Middle frontal gyrus (tissue), 1 donor: Measurements from ENCODE around the gene CLCF1.

ENCODE experiments used
- DNase-seq: peaks from one replicate; pipeline ENCODE4 v3.0.0-alpha.2; 2015; ENCODE audit warnings: low spot score; ENCODE audit errors: extremely low spot score

CLCF1 gene

DNA sequence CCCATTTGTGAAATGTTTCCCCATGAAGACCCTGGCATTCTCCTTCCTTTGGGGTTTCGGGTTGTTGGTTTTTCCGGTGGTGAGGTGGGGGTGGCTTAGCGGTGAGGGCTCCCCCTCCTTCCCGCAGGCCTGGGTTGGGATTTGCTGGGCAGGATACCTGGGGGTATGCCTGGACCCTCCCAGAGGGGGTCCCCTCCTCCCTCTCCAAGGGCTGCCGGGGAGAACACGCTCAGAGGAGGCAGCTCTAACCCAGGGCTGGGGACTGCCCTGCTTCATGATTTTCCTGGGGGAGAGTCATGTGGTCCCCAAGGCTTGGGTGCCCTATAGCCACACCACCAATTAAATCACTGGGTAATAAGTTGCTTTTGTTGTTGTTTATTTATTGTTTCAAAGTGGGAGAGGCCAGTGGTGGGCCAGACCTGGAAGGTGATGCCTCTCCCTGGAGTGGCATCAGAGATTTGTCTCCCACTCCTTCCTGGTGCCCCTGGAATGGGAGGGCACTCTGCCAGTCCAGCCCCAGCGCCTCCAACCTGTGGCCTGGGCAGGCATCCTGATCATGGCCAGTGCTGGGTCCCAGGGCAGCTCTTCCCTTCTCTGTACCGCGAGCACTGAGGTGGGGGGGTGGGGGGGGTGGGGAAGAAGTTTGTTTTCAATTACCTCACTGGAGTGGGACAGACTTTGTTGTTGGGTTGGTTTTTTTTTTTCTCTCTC lies 1.3 kb upstream of the CLCF1 start:
- DNase-seq = no peak

DNA sequence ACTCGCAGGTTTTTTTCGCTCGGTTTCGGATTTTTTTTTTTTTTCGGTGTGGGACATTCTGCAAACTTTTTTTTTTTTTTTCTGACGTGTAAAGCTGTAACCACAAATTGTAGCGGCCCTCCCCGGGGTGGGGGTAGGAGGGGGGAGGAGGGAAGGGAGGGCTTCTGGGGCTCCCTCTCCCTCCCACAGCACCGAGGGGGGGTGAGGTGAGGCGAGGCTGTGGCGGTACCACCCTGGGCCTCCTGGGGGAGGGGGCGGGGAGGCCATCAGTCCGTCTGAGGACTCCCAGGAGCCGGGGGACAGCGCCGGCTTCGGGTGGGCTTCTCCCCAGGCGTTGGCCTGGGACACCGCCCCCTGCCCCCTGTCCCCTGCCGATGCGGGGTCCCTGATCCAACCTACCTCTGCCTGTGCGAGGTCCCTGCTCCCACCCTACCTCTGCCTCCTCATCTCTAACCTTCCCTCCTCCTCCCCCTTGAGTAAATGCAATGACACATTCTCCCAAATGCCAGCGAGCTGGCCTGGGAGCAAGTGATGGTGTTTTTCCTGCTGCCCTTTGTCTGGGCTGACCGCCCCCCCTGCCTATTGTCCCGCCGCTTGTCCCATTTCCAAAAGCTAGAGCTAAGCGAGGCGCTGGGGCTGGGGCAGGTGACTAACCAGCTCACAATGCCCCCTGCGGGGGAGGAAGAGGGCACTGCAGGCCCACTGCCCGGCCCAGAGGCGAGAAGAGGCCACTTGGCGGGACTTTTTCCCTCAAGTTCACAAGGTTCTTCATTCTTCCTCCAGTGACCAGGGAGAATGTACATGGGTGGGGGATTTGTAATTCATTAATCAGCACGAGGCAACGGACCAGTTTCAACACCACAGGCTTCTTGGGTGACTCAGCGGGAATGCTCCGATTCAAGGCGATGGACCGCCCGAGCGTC lies 511 bp upstream of the CLCF1 start:
- no peak for DNase-seq

DNA sequence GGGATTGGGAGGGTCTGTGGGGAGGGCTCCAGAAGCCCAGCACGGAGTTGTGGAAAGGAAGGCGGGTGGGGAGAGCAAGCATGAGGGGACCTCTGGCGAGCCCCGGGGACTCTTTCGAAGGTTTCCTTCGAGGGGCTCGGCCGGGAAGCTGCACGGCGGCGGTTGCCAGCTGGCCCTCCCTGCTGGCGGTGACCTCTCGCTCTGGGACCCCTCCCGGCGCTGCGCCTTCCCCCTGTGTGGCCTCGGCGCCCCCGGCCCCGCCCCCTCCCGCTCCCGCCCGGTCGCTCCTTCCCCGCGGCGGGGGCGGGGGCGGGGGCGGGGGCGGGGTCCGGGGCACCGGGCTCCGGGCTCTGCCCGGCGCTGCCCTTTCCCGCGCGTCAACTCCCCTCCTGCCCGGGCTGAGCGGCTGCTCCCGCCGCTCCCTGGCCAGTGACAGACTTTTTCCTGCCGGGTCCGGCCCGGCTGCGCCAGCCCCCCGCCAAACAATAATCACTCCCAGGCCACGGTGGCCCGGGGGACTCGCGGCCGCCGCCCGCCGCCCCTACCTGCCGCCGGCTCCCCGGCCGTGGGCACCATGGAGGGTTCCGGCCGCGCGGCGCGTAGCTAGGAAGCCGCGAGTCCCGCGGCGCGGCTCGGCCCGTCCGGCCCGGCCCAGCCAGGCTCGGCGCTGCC lies 941 bp downstream of the CLCF1 start:
- DNase-seq = no peak

DNA sequence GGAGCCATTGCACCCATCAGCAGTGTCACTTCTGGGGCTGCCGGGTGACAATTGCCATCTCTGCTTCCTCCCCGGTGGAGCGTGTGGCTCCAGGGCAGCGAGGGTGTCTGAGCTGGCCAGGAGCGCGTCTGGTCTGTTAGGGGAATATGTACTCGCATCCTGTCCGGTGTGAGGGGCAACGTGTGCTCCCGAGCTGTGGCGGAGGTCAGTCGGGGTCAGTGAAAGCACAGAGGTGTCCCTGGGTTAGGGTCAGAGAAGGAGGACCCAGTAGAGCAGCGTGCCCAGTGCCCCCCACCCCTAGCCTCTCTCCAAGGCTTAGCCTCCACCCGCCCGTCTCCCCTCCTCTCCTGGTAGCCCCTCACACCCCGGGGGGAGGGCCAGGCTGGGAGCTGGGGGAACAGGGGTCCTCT lies 1.5 kb downstream of the CLCF1 start:
- no peak for DNase-seq

DNA sequence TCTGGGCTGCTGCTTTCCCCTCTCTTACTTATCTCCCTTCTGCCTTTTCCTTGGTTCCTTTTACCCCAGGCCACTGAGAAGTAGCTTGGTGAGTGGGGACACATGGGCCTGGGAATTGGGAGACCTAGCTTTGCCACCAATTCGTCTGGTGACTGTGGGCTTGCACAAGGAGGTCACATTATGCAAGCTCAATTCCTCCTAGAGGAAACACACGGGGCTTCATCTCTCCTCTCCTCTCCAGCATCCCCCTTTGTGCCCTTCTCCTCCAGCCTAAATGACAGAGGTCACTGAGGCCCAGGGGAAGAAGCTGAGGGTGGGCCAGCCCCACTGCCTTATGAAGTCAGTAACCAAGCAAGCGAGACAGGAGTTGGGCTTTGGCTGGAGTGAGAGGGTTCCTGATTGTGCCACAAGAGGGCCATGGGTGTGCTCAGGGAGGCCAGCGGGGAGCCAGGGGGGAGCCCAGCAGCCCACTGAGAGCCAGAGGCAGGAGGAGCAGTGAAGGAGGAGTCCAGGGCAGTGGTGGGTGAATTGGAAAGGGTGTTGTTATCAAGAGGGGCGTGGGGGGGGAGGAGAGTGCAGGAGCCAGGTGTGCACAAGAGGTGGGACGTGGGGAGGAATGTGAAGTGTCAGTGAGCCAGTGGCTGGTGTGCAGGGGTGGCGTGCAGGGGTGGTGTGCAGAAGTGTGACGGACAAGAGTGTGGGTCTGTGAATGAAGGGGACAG lies 2.0 kb downstream of the CLCF1 start:
- DNase-seq = no peak

DNA sequence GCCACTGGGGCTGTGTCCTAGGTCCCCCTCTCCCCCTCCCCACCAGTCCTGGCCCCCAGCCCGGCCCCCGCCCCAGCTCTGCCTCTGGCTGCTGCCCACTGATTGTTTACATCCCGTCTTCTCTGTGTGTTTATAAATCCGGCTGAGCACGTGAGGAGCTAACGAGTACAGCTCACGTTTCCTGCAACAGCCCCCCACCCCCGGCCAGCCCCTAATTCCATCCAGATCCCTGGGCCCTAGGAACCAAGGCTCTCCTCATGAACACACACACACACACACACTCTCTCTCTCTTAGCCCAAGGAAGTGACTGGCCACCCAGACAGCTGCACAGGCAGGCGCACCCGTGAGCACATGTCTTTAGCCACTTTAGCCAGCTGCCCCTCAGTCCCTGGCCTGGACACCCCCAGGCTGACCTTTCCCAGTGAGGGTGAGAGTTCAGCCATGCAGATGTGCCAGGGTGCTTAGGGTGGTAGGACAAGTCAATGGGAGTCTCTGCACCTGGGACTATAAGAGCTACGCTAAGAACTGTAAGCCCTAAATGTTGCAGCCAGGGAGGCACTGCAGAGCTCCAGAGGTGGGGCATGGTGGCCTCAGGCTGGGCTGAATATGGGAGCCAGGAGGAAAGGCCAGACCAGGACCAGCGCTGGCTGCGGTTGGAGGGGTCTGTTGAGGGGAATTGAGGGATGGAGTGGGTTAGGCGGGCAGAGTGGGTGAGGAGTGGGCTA lies 2.9 kb downstream of the CLCF1 start:
- DNase-seq = no peak

DNA sequence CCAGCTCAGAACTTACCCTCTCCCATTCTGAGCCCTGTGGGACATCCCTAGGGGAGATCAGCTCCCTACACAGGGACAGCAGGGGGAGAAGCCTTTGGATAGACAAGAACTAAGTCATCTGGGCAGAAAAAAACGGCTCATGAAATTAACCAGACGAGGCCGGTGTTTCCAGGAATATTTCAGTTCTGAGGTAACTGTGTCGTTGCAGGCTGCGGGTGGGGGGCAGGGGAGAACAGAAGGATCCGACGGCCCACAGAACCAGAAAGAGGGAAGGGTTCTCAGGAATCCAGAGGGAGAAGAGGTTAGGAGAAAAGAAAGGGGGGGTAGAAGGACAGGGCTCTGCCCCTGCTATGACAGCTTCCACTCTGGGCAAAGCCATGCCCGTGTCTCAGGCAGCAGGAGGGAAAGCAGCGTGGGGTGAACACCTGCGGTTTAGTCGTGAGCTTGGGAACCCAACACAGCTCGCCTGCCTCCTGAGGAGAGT lies 3.6 kb downstream of the CLCF1 start:
- no peak for DNase-seq

DNA sequence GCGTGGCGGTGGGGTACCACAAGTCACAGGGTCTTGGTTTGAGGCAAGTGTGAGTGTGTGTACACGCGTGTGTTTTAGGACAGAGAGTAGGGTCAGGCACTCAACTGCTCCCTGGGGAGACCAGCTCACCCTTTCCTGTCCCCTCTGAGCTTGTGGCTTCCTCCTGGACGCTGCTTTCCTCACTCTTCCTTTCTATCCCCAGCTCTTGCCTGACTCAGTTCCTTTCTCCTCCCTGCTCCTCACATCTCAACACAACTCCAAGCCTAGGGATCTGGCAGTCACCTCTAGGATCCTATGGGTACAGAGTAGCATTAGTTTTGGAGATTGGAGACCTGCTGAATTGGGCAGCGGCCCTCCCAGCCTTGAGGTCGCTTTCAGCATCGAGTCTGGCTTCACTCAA lies 4.1 kb downstream of the CLCF1 start:
- no peak for DNase-seq

DNA sequence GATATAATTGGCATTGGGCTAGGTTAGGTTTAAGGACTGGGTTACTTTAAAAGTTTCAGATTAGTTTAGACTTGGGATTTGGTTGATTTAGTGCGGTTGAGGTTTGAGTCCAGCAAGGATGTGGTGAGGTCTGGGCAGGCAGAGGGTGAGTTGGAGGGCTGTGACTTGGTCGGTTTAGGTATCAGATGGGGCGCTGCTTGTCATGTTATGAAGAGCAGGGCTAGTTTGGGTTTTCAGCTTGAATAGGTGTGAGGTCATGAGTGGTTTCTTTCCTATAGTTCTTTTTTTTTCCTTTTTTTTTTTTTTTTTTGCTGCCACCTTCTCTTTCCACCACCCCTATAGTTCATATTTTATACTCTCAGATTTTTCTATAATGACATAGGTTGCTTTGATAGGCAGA lies 4.8 kb downstream of the CLCF1 start:
- DNase-seq = no peak

DNA sequence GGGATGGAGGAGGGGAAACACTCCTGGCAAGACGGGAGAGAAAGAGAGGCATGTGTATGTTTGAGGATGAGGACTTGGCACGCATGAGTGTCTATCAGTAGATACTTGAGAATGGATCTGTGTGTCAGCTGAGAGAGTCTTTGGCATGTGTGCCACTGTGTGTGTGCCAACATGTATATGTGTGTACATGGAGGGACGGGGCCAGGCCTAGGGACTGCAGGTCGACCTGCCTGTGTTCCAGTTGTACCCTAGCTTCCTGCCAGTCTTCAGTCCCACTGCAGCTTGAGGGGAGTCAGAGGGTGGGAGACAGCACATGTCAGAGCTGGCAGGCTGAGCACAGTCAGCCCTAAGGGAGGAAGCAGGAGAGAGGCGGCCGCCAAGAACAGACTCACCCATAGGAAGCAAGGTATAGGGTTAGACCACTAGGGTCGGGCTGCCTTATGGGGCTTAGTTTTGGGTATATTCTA lies 5.6 kb downstream of the CLCF1 start:
- no peak for DNase-seq

DNA sequence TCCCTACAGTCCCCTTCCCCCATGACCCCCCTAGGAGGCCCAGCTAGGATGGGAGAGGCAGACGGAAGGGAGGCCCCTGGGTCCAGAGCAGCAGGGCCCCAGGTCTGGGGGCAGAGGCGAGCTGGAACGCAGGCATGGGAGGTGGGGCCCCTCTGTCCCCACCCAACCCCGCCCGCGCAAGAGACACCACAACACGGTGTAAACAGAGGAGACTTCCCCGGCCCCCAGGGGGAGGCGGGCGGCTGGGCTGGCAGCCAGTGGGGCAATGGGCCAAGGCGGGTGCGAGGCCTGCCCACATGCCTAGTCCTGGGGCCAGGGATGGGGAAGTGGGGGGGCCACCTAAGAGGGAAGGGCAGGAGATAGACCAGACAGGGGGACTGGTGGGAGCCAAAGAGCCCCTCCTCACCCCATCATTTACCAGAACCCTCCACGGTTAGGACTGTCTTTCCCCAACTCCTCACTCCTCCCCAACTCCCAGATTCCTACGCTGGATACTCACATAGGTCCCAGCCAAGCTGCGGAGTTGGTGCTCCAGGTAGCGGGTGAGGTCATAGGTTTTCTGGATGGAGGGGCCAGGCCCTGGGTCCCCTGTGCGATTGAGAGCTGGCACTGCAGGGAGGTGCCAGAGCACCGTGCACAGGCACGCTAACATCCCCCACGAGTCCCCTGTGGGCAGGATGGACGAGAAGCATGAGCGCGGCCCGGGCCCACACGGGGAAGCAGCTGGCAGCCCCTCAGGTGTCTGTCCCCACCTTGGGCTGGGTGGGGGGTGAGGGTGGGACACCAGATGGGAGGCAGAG lies 6.2 kb downstream of the CLCF1 start:
- no peak for DNase-seq

DNA sequence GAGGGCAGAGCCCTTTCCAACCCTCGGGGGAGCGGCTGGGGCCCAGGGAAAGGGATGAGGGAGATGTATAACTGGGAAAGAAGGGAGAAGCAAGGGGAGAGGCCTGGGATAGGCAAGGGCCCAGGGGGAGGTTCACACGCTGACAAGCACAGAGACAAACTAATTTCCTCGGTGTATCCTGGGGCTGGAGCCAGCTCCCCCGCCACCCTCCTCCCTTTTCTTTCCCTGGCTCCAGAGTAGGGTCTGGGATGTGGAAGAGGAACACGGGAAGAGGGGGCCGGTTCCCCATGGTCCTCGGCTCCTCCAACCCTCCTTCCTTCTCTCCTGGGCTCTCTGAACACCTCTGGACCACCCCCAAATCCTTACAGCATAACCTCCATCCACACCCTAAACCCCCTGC lies 6.9 kb downstream of the CLCF1 start:
- DNase-seq = no peak

DNA sequence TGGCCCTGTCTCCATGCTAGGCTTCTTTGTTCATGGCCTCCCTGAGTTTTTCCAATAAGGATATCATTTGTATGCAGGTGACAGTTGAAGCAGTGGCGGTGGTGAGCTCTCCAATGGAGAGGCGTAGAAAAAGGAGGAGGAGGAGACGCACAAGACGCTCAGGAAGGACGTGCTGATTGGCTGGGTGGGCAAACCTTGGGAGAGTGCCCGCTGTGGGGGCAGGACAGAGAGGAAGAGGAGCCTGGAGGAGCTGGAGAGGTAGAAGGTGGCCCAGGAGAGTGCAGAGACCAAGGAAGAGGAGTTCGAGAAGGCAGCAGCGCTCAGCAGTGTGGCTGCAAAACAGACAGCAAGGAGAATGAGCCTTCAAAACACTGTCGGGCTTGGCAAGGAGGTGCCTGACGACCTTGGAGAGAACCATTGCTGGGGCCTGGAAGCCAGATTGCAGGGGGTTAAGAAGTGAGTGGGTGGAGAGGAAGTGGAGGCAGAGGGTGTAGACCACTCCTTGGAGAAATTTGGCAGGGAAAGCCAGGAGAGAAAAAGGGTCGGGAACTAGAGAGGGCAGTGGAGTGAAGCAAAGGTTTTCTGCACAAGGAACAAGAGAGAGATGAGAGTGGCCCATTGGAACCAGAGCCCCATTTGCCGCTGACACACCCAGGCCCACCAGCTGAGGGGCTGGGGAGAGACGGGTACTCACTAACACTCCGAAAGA lies 7.5 kb downstream of the CLCF1 start:
- no peak for DNase-seq

DNA sequence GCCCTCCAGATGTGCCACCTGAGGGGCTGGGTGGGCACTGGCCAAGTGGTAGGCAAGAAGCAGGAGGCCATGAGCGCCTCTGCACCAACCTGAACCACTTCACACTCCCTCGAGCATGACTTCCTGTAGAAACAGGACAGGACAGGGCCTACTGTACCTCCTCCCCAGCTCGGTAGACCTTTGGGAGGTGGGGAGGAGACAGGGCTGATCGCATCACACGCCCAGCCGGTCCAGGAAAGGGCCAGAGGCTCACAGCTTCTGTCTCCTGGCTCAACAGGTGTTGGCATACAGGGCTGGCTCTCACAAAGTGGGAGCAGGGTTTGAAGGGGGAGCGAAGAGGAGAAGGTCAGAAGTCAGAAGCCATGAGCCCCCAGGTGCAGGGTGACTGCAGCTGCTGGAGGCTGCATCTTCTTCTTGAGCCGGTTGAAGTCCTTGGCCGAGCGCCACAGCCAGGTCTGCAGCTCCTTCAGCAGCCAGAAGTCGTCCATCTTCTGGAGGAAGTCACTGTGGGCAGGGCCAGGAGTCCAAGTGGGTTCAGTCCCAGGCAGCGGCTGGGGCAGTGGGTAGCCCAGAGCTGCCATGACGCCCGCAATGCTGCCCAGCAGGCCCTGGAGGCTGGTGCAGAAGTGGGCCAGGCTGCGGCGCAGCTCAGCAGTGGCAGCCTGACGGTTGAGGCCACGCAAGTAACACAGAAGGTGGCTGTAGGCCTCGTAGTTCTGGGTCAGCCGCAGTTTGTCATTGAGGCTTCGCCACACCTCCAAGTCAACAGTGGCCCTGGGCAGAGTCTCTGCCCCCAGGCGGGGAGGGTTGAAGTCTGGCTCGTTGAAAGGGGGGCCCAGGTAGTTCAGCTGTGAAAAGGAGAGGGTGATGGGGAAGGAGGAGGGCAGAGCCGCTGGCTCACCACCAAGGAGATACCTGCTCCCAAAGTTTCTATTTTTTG lies 8.3 kb downstream of the CLCF1 start:
- no peak for DNase-seq

DNA sequence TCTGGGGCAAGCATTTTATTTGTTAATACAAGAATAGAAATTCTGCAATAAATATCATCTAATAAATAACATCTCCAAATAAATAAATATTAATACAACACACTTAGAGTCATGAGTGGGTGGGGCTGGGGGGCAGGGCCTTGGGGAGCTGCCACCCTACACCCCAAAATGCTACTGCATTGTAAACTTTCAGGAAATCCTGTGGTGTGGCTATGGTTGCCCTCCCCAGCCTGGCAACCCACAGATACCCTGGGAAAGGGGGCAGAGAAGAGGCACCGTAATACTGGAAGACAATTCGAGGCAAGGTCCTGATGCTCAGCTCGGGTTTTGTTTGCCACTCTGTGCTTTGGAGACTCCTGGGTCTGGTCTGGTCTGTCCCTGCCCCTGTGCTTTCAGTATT lies 9.2 kb downstream of the CLCF1 start:
- DNase-seq = no peak

DNA sequence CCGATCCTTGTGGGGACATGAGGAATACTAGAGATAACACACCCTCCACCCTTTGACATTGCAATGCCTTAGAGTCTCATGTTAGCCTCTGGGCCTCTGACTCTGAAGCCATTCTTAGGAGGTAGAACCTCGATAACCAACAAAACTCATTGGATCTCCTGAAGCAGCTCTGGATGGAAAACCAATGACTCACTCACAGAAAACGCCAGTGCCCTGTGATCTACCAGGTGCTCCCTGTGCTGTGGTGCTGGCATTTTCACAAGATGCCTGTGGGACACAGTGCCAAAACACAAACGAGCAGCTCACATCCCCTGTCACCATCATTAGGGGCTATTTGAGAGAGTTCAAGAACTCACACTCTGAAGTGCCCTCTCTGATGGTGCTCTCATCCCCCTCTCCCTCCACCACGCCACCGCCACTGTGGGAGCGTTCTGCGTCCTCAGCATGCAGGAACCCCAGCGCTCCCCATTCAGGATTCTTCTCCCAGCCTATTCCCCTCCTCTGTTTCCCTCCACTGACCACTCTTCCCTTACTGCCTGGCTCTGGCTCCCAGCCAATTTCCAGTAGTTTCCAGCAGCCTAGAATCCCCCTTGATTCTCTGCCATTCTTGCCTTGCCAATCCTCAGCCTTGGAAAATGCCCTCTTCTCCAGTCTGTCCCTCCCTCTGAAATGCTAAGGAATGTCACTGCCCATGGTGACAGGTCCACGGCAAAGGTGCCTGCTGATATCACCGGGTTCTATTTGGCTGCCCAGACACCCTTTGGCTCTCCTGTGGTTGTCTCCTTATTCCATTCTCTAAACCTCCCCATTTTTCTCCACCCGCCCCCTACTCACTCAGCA lies 15.3 kb downstream of the CLCF1 start:
- no peak for DNase-seq
